ENCODE measurements around the gene NFIB. TPM values are rescaled to one million over a fixed set of nuclear protein-coding genes. Genes with fewer than 3 reads are reported as not detected.
A peak's percentile ranks its signal among the peaks of the same experiment; 100 is the strongest.

Gene NFIB
- total and polyA plus RNA-seq, 2 of the 8 experiments (the other 6 are each of a cell fraction or from before 2014, with no cell fraction given), result 2.6 to 13.1 TPM

GRCh38 chr9:14271093-14271673 is 42.8 kb downstream of the NFIB start:
- Histone ChIP-seq H4K5ac (ENCODE audit: insufficient read length, low read depth, low read length) (peak overlapping the region; percentile 55), H3K23me2 (ENCODE audit: low read depth, low read length) (peaks cover 4% of the 10 kb centered on the region; the same call in 1 of the 2 replicates), H3K14ac (ENCODE audit: insufficient read length) (no peak overlapping the region), H2BK120ac (replicated peaks; ENCODE audit: low read depth, low read length) (peak overlapping the region; percentile 36), H3K9me3 (ENCODE audit: insufficient read depth in 2 of 2, low read depth in 1 of 2, low read length in 1 of 2) (no peaks in the 10 kb centered on the region), H3K23ac (ENCODE audit: insufficient read length) (no peak overlapping the region), H4K91ac (replicated peaks; ENCODE audit: insufficient read length, low read length) (no peak overlapping the region), H4K8ac (ENCODE audit: extremely low read depth, insufficient read depth, low read length) (no peak overlapping the region), H3K4me2 (ENCODE audit: insufficient read depth in 1 of 2, low read depth in 2 of 2, low read length in 2 of 2) (no peak overlapping the region), H2AK5ac (ENCODE audit: low read depth, low read length) (peak overlapping the region; percentile 87; the same call in 1 of the 2 replicates), H3K9ac (replicated peaks in 1 of 4; ENCODE audit: extremely low read depth in 1 of 4, low read depth in 3 of 4, low read length in 3 of 4) (no peak overlapping the region), H2BK15ac (ENCODE audit: low read length) (no peak overlapping the region), H3K27me3 (replicated peaks in 1 of 4; ENCODE audit: control insufficient read depth in 3 of 4, extremely low read depth in 1 of 4, insufficient read depth in 3 of 4, low read length in 3 of 4) (no peaks in the 10 kb centered on the region), H3K18ac (ENCODE audit: extremely low read depth, low read length) (0 out of 2 replicates have a peak overlapping the region, but pooled peaks have one; percentile 39), H3K4ac (replicated peaks; ENCODE audit: insufficient read length, low read depth, low read length) (peak overlapping the region; percentile 46), H2AFZ (ENCODE audit: low read length) (no peak overlapping the region), H3K4me3 (ENCODE audit: extremely low read depth in 1 of 4, insufficient read depth in 2 of 4, low read depth in 3 of 4, low read length in 4 of 4) (no peak overlapping the region; a peak in 1 of 8 replicates), H2BK5ac (ENCODE audit: low read depth, low read length) (no peak overlapping the region), H2BK12ac (ENCODE audit: low read depth, low read length) (peak overlapping the region; percentile 71; the same call in 1 of the 2 replicates), H3K27ac (ENCODE audit: low read depth, low read length) (no peak overlapping the region), H3K4me1 (replicated peaks in 1 of 4; ENCODE audit: control insufficient read depth in 3 of 4, insufficient read depth in 4 of 4, low read length in 3 of 4) (peaks cover 6 to 28% (median 19%) of the 10 kb centered on the region in 4 experiments), H2BK20ac (ENCODE audit: low read length) (peak overlapping the region; percentile 13; the same call in 1 of the 2 replicates), H3K79me2 (ENCODE audit: control insufficient read depth in 1 of 2, insufficient read depth in 2 of 2, low read length in 2 of 2) (peaks cover 0 to 13% of the 10 kb centered on the region in 2 experiments; a peak in 2 of 4 replicates), H3K79me1 (ENCODE audit: low read depth, low read length) (no peaks in the 10 kb centered on the region; the same call in 1 of the 2 replicates), H3K36me3 (ENCODE audit: control insufficient read depth in 2 of 4, insufficient read depth in 4 of 4, low read length in 3 of 4) (no peaks in the 10 kb centered on the region), H4K20me1 (replicated peaks in 1 of 2; ENCODE audit: control insufficient read depth in 1 of 2, insufficient read depth in 2 of 2, low read length in 2 of 2) (no peaks in the 10 kb centered on the region), H3K56ac (replicated peaks; ENCODE audit: insufficient read length, low read depth, low read length) (no peak overlapping the region)
- no peak for FAIRE-seq
- no peak for TF ChIP-seq GABPA (IDR thresholded peaks at IDR 0.05; ENCODE audit: borderline replicate concordance, insufficient read depth, low read length)
- TF ChIP-seq TCF12 (IDR thresholded peaks at IDR 0.05; ENCODE audit: low read depth, low read length), result 0 out of 2 replicates have a peak, but pooled peaks have one; percentile 12
- no peak for TF ChIP-seq NANOG (IDR thresholded peaks at IDR 0.05; ENCODE audit: insufficient read depth, low read depth, low read length, poor library complexity, severe bottlenecking)
- no peak for DNase-seq (ENCODE audit: low read depth in 1 of 2, low spot score in 2 of 2)
- CTCF ChIA-PET (ENCODE audit: partially characterized antibody), result interaction anchor here (0.6 kb wide), 1 partner anchor 323 kb away, joined by 5 read pairs; no protein-coding TSS in a partner anchor
- WGBS, 2 experiments (ENCODE audit: extremely low coverage in 1 of 2, insufficient coverage in 1 of 2, insufficient read length in 1 of 2, insufficient replicate concordance in 2 of 2, low coverage in 1 of 2, low lambda C conversion rate in 2 of 2, missing lambda C conversion rate in 1 of 2), result 70% methylated on average over 6 of the region's 7 CpGs; no CpG with 5 or more reads in 1 of the 2 experiments
- POLR2A ChIA-PET (ENCODE audit: partially characterized antibody), result interaction anchor here (0.7 kb wide), 1 partner anchor 24 kb away, joined by 3 read pairs; no protein-coding TSS in a partner anchor
